GM19240 (cell line): Measurements from ENCODE around the gene BCO1.

Experiments used
- DNase-seq: peaks from one replicate; pipeline ENCODE4 v3.0.0; 2011; ENCODE audit warnings: low spot score; ENCODE audit not compliant: insufficient read length

Gene BCO1

DNA sequence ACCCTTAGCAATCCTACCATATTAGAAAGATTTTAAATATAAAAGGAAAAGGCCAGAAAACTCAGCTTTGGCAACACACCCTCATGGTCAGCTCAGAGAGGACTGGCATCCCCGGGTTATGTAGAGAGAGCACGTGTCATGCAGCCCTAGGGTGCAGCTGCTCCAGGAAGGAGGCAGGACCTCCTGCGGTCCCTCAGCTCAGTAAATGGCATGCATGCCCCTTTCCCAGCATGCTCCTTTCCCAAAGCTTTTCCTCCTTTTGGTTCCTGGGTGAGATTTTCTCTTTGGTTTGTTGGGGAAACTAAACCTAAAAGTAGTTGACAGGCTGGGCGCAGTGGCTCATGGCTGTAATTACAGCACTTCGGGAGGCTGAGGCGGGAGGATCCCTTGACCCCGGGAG, 80.2 kb downstream of the BCO1 start:
- no peak for DNase-seq

DNA sequence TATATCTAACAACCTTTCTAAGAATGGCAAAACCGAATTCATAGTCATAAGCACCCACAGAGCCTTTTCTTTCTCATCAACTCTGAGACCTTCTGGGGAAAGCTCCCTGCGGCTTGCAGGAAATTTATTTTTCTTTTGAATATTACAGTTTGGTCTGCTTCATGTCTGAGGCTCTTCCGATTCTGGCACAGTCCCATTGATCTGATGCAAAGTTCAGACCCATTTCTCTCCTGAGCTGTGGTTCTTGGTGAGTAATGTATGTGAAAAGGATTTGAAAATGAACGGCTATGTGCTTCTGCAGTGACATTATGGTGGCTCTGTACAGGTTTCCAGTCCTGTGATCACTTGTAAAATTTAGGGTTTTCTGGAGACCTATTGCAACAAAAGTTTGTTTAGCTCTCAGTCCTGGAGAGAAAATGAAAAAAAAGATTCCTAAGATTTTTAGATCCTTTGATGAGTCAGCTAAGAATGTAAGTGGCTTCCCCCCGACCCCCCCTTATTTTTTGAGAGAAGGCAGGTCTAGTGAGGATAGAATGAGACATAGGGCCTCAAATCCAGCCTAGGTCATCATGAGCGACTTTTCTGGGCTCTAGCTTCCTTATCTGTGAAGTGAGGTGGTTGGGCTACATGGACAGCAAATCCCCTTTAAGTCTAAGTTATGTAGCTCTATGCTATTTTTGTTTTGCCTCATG, 80.9 kb downstream of the BCO1 start:
- DNase-seq: no peak

DNA sequence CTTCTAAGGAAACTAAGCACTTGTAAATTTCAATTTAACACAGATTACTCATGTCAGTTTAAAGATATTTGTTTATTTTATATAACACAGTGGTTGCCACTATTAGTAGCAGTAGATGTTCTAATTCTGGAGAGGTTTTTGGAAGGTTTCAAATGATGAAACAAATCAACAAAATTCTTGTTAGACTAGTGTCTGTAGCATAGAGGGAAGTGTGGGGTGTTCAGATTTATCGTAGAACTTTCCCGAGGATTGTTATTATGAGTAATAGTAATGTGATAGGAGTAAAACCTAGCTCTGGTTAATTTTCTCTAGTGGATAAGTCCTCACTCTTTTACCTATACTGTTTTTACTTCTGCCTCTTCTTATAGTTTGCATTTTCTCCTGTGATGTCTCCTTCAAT, 82.5 kb downstream of the BCO1 start:
- no peak for DNase-seq

DNA sequence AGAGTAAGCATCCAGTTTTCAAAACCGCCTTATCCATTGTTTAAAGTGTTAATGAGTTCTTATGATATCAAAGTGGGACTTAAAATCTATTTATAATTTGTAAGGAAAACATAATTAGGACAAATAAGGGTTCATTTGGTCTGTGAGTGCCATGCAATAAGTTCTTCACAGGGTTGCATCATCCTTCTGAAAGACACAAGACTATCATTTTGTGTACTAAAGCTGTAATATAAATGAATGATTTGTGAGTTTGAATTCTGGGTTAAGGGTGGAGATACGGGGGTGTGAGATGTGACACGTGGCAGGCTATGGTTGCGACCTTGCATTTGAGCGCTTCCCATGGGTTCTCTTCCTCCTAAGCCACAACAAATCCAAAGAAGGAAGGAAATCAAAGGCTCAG, 83.0 kb downstream of the BCO1 start:
- DNase-seq: no peak

- DNase-seq: no peak
Measured at GRCh38 chr16:81324808-81325207, 86.3 kb downstream of the BCO1 start.

- DNase-seq: no peak
Measured at GRCh38 chr16:81327011-81327410, 88.5 kb downstream of the BCO1 start.

DNA sequence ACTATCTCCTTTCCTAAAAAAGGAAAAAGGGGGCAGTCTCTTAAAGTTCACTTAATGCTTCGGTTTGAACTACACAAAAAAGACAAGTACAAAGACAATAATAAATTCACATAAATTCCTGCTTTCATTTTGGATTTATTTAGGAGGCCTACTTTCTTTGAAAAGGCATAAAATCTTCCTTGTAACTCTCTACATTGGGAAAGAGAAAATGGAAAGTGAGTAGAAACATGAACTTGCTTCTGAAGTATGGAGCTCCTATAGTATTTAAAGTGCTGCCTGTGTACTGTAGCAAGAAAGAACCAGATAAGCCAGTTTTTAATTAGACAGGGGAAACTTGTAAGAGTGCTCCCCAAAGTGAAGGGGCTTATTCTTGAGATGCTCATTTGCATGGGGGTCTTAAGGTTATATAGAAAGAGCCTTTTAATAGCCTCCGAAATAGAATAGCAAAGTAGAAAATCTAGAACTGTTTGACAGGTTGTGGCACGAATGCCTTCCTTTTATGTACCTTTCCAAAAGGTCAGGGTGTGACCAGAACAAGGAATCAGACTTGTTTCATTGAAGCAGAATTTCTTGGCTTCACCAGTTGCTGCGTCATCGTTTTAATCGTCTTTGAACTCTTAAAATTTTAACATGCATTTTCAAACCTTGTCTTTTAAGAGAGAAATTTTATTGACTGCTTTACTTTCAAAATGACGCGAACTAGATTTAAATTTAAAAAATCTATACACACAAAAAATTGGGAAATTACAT, 89.1 kb downstream of the BCO1 start:
- no peak for DNase-seq

GRCh38 chr16:81329947-81330346, 91.5 kb downstream of the BCO1 start:
- no peak for DNase-seq

DNA sequence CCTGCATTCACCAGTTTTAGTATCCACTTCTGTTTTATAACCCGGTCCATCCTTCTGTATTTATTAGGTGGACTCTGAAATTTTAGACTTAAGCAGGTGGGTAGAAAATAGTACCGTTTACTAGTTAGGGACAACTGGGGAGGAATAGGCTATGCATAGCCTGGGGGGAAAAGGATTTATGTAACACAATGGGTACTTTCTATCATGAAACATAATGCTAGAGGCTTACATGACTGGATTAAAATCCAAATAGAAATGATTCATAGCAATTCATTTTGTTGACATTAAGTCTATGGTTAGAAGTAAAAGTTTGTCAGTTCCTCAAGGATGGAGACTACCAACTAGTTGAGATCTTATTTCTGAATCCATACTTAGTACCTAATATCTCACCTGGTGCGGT, 94.9 kb downstream of the BCO1 start:
- no peak for DNase-seq

GRCh38 chr16:81335669-81336068, 97.2 kb downstream of the BCO1 start:
- no peak for DNase-seq

- no peak for DNase-seq
Measured at GRCh38 chr16:81337097-81337496, 98.6 kb downstream of the BCO1 start.
